Activated naive CD8-positive, alpha-beta T cell (primary cell): ENCODE results near the gene GAB1.

Experiments
- H3K27ac Mint-ChIP-seq: one replicate; pipeline ENCODE4 v1.8.0; 2021; ENCODE audit warnings: mixed read lengths
- H3K27me3 Mint-ChIP-seq: one replicate; pipeline ENCODE4 v1.8.0; 2021; ENCODE audit warnings: mixed read lengths
- H3K36me3 Mint-ChIP-seq: one replicate; pipeline ENCODE4 v1.8.0; 2021; ENCODE audit warnings: mixed read lengths
- H3K4me1 Mint-ChIP-seq: one replicate; pipeline ENCODE4 v1.8.0; 2021; ENCODE audit warnings: low read depth, mixed read lengths
- H3K4me3 Mint-ChIP-seq: one replicate; pipeline ENCODE4 v1.8.0; 2021; ENCODE audit warnings: mild to moderate bottlenecking, mixed read lengths
- H3K9me3 Mint-ChIP-seq: one replicate; pipeline ENCODE4 v1.8.0; 2021; ENCODE audit warnings: low read depth, mixed read lengths

Gene GAB1

GRCh38 chr4:143477487-143477886 lies 140.8 kb downstream of the GAB1 start:
- H3K9me3 Mint-ChIP-seq = no peaks in the 10 kb centered on the region
- H3K27me3 Mint-ChIP-seq = no peaks in the 10 kb centered on the region
- H3K4me3 Mint-ChIP-seq = no peak overlapping the region
- H3K36me3 Mint-ChIP-seq = no peaks in the 10 kb centered on the region
- H3K4me1 Mint-ChIP-seq = no peaks in the 10 kb centered on the region
- no peak overlapping the region for H3K27ac Mint-ChIP-seq

GRCh38 chr4:143481361-143481760 lies 144.7 kb downstream of the GAB1 start:
- no peaks in the 10 kb centered on the region for H3K4me1 Mint-ChIP-seq
- no peaks in the 10 kb centered on the region for H3K9me3 Mint-ChIP-seq
- H3K27ac Mint-ChIP-seq = no peak overlapping the region
- H3K4me3 Mint-ChIP-seq = no peak overlapping the region
- H3K36me3 Mint-ChIP-seq = no peaks in the 10 kb centered on the region
- peaks cover 7% of the 10 kb centered on the region for H3K27me3 Mint-ChIP-seq

GRCh38 chr4:143482840-143483239 lies 146.2 kb downstream of the GAB1 start:
- H3K4me1 Mint-ChIP-seq = no peaks in the 10 kb centered on the region
- H3K27ac Mint-ChIP-seq = no peak overlapping the region
- peaks cover 7% of the 10 kb centered on the region for H3K27me3 Mint-ChIP-seq
- H3K36me3 Mint-ChIP-seq = no peaks in the 10 kb centered on the region
- H3K9me3 Mint-ChIP-seq = no peaks in the 10 kb centered on the region
- H3K4me3 Mint-ChIP-seq = no peak overlapping the region

GRCh38 chr4:143486314-143486713 lies 149.6 kb downstream of the GAB1 start:
- H3K36me3 Mint-ChIP-seq = no peaks in the 10 kb centered on the region
- H3K27ac Mint-ChIP-seq = no peak overlapping the region
- no peak overlapping the region for H3K4me3 Mint-ChIP-seq
- no peaks in the 10 kb centered on the region for H3K9me3 Mint-ChIP-seq
- H3K4me1 Mint-ChIP-seq = no peaks in the 10 kb centered on the region
- peaks cover 10% of the 10 kb centered on the region for H3K27me3 Mint-ChIP-seq

- H3K27me3 Mint-ChIP-seq = peaks cover 8% of the 10 kb centered on the region
- no peaks in the 10 kb centered on the region for H3K36me3 Mint-ChIP-seq
- H3K9me3 Mint-ChIP-seq = no peaks in the 10 kb centered on the region
- H3K4me1 Mint-ChIP-seq = no peaks in the 10 kb centered on the region
- H3K4me3 Mint-ChIP-seq = no peak overlapping the region
- no peak overlapping the region for H3K27ac Mint-ChIP-seq
These were observed 152.0 kb downstream of the GAB1 start for GRCh38 chr4:143488687-143489086.

GRCh38 chr4:143489106-143489505 lies 152.4 kb downstream of the GAB1 start:
- Mint-ChIP-seq H3K36me3 (no peaks in the 10 kb centered on the region), H3K27ac (no peak overlapping the region), H3K9me3 (no peaks in the 10 kb centered on the region), H3K4me3 (no peak overlapping the region), H3K4me1 (no peaks in the 10 kb centered on the region), H3K27me3 (peaks cover 8% of the 10 kb centered on the region)

GRCh38 chr4:143498021-143498420 lies 161.3 kb downstream of the GAB1 start:
- no peaks in the 10 kb centered on the region for H3K9me3 Mint-ChIP-seq
- H3K4me1 Mint-ChIP-seq = no peaks in the 10 kb centered on the region
- H3K27me3 Mint-ChIP-seq = no peaks in the 10 kb centered on the region
- H3K36me3 Mint-ChIP-seq = no peaks in the 10 kb centered on the region
- H3K4me3 Mint-ChIP-seq = no peak overlapping the region
- H3K27ac Mint-ChIP-seq = no peak overlapping the region

- no peak overlapping the region for H3K27ac Mint-ChIP-seq
- no peaks in the 10 kb centered on the region for H3K36me3 Mint-ChIP-seq
- H3K9me3 Mint-ChIP-seq = no peaks in the 10 kb centered on the region
- no peaks in the 10 kb centered on the region for H3K4me1 Mint-ChIP-seq
- H3K27me3 Mint-ChIP-seq = no peaks in the 10 kb centered on the region
- no peak overlapping the region for H3K4me3 Mint-ChIP-seq
These were observed 165.6 kb downstream of the GAB1 start for GRCh38 chr4:143502231-143502630.

GRCh38 chr4:143506031-143506430 lies 169.4 kb downstream of the GAB1 start:
- Mint-ChIP-seq H3K4me1 (no peaks in the 10 kb centered on the region), H3K27ac (no peak overlapping the region), H3K4me3 (no peak overlapping the region), H3K36me3 (no peaks in the 10 kb centered on the region), H3K27me3 (no peaks in the 10 kb centered on the region), H3K9me3 (no peaks in the 10 kb centered on the region)

GRCh38 chr4:143511906-143512305 lies 175.2 kb downstream of the GAB1 start:
- Mint-ChIP-seq H3K4me1 (peaks cover 24% of the 10 kb centered on the region), H3K36me3 (peaks cover 11% of the 10 kb centered on the region), H3K9me3 (no peaks in the 10 kb centered on the region), H3K27me3 (no peaks in the 10 kb centered on the region), H3K4me3 (peak overlapping the region; percentile 10), H3K27ac (peak overlapping the region; percentile 6)

GRCh38 chr4:143512978-143513313 lies 176.3 kb downstream of the GAB1 start:
- Mint-ChIP-seq H3K27me3 (no peaks in the 10 kb centered on the region), H3K36me3 (peaks cover 13% of the 10 kb centered on the region), H3K4me3 (peak overlapping the region; percentile 98), H3K4me1 (peaks cover 34% of the 10 kb centered on the region), H3K27ac (peak overlapping the region; percentile 98), H3K9me3 (no peaks in the 10 kb centered on the region)

- no peaks in the 10 kb centered on the region for H3K27me3 Mint-ChIP-seq
These were observed 176.9 kb downstream of the GAB1 start, which contains the start of gene SMARCA5 for GRCh38 chr4:143513314-143514168. Gene SMARCA5 (plus strand): TSS chr4:143513702. CDS start chr4:143513925, 223 bp downstream.

GRCh38 chr4:143514169-143514495 lies 177.5 kb downstream of the GAB1 start:
- Mint-ChIP-seq H3K27me3 (no peaks in the 10 kb centered on the region), H3K36me3 (peaks cover 13% of the 10 kb centered on the region), H3K4me3 (peak overlapping the region; percentile 98), H3K27ac (peak overlapping the region; percentile 98), H3K9me3 (no peaks in the 10 kb centered on the region), H3K4me1 (peaks cover 44% of the 10 kb centered on the region)

More at GRCh38 chr4:143513314-143514168, 176.9 kb downstream of the GAB1 start, which contains the start of gene SMARCA5:
- peaks cover 38% of the 10 kb centered on the region for H3K4me1 Mint-ChIP-seq
- peak within 1 kb of the TSS; percentile 98 for H3K4me3 Mint-ChIP-seq
- peak within 1 kb of the TSS; percentile 98 for H3K27ac Mint-ChIP-seq
- no peaks in the 10 kb centered on the region for H3K9me3 Mint-ChIP-seq
- H3K36me3 Mint-ChIP-seq = peaks cover 13% of the 10 kb centered on the region

GRCh38 chr4:143514497-143514896 lies 177.8 kb downstream of the GAB1 start:
- Mint-ChIP-seq H3K4me3 (peak overlapping the region; percentile 98), H3K4me1 (peaks cover 47% of the 10 kb centered on the region), H3K9me3 (no peaks in the 10 kb centered on the region), H3K27ac (peak overlapping the region; percentile 98), H3K27me3 (no peaks in the 10 kb centered on the region), H3K36me3 (peaks cover 13% of the 10 kb centered on the region)

GRCh38 chr4:143514901-143515300 lies 178.2 kb downstream of the GAB1 start:
- H3K4me3 Mint-ChIP-seq = peak overlapping the region; percentile 98
- peaks cover 51% of the 10 kb centered on the region for H3K4me1 Mint-ChIP-seq
- no peaks in the 10 kb centered on the region for H3K27me3 Mint-ChIP-seq
- peak overlapping the region; percentile 98 for H3K27ac Mint-ChIP-seq
- peaks cover 13% of the 10 kb centered on the region for H3K36me3 Mint-ChIP-seq
- no peaks in the 10 kb centered on the region for H3K9me3 Mint-ChIP-seq

GRCh38 chr4:143515905-143516304 lies 179.2 kb downstream of the GAB1 start:
- Mint-ChIP-seq H3K27ac (peak overlapping the region; percentile 68), H3K4me1 (peaks cover 61% of the 10 kb centered on the region), H3K4me3 (peak overlapping the region; percentile 98), H3K27me3 (no peaks in the 10 kb centered on the region), H3K36me3 (peaks cover 13% of the 10 kb centered on the region), H3K9me3 (no peaks in the 10 kb centered on the region)
